HG03575 (cell line): ENCODE data around the gene SPPL3.

ENCODE experiments used
- ATAC-seq: cut with Tn5 transposase; IDR thresholded peaks from one replicate; pipeline ENCODE4 v1.9.1; 2021; ENCODE audit not compliant: unreplicated experiment, insufficient number of reproducible peaks, low FRiP score; ENCODE audit errors: extremely low read depth

Gene SPPL3

GRCh38 chr12:120831648-120832267 lies 72.4 kb downstream of the SPPL3 start:
- no peak for ATAC-seq

GRCh38 chr12:120830966-120831365 lies 73.2 kb downstream of the SPPL3 start:
- ATAC-seq: no peak

- no peak for ATAC-seq
Observed at GRCh38 chr12:120830052-120830940, 73.9 kb downstream of the SPPL3 start.

DNA sequence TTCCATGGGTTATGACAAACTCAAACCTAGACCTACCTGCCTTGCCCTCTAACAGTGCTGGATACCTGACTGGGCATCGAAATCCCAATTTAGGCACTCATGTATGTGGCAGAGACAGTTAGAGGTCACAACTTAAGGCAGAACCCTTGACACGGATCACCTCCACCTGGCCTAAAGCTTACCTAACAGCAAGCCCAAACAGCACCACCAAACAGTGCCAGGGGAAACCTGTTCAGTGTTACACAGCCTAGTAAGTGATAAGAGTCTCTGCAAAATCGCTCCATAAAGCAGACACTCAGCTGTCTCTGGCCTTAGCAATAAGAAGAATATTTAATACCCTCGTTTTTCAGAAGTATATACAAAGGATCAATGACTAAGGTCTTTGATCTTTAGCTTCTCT lies 77.8 kb downstream of the SPPL3 start:
- ATAC-seq: no peak

DNA sequence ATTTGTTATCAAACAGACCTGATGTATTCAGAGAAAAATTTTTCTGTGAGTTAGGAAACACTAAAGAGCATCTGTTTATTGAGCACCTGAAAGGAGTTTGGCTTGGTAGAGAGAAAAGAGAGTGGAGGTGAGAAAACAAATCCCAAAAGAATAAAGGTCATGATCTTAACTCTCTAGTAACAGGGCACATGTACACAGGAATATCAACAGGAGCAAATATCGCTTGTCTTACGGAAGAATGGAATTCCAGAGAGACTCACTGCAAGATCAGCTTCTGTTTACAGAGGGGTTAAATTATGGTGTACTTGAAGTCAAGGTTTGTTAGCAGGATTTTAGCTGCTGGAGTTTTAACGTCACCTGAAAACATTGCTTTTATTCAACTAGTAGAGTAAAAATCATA lies 78.8 kb downstream of the SPPL3 start:
- ATAC-seq: no peak

DNA sequence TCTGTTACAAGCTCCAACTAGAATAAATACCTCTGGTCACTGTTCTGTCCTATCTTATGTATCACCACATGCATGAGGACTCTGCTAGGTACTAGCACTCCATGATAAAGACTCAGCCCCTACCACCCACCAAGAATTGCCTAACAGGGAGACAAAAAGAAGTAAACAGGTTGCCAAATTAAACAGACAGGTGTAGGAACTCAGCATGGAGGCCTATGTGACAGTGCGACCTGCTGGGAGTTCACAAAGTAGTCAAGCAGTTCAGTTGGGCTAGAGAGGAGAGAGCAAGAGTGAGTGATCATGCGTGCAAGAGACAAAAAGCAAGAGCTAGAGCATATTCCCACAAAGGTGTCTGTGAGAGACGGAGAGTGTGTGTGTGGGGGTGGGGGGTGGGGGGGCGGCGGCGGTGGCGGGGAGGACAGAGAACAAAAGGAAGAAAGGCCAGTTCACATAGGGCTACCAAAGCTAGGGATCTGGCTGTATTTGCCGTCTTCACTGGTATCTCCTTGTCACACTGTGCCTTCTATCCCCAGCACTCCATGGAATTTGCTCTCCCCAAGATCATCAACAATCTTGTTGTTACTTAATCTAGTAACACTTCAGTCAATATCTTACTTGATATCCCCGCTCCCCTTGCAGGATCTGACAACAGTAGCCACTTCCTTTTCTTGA lies 81.2 kb downstream of the SPPL3 start:
- ATAC-seq: no peak

GRCh38 chr12:120821878-120822277 lies 82.3 kb downstream of the SPPL3 start:
- no peak for ATAC-seq

GRCh38 chr12:120820884-120821510 lies 83.2 kb downstream of the SPPL3 start:
- ATAC-seq: no peak

GRCh38 chr12:120818416-120818815 lies 85.7 kb downstream of the SPPL3 start:
- ATAC-seq: no peak

- ATAC-seq: no peak
Observed at GRCh38 chr12:120817559-120818330, 86.4 kb downstream of the SPPL3 start.

- ATAC-seq: no peak
Observed at GRCh38 chr12:120816363-120816762, 87.8 kb downstream of the SPPL3 start.

DNA sequence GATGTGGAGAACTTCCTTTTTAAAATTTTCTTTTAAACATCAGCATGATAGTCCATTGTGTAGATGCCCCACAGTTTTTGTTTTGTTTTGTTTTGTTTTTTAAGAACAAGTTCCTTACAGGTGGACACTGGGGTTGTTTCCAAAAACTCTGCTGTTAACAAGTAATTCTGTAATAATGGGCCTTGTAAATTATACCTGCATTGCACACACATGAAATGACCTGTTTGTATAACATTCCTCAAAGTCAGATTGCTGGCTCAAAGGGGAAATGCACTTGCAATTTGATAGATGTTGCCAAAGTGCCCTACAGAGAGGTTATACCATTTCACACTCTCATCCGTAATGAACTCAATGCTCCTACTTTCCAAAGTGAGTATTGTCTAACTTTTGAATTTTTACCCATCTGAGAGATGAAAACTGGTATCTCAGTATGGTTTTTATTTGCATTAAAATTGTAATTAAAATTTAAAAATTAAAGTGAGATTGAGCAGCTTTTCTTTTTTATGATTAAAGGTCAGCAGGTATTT lies 89.2 kb downstream of the SPPL3 start:
- ATAC-seq: no peak

DNA sequence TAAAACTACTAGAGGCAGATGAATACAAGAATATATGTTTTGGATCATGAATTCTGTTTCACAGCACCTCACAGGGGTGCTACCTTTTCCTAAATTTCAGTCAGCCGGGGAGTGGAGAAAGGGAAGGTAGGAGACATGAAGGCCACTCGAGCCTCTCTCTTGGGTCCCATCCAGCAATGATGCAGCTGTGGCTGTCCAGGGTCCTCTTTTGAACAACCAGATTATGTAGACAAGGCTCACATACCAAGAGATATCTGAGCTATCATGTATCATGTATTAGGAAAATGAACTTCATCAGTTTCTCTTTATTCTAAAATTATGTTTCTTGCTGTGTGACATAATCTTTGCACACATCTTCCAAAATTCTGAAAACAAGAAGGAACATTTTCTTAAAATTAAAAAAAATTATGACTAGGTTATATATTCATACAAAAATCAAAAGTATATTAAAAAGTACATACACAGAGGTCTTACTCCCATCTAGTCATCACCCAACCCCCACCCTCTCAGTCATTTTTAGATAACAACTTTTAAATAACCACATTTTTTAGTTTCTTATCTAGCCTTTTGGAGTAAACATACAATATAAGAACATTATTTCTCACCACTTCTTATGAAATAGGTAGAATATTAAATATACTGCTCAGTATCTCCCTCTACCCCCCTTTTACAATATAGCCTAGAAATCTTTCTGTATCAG lies 89.8 kb downstream of the SPPL3 start:
- no peak for ATAC-seq

DNA sequence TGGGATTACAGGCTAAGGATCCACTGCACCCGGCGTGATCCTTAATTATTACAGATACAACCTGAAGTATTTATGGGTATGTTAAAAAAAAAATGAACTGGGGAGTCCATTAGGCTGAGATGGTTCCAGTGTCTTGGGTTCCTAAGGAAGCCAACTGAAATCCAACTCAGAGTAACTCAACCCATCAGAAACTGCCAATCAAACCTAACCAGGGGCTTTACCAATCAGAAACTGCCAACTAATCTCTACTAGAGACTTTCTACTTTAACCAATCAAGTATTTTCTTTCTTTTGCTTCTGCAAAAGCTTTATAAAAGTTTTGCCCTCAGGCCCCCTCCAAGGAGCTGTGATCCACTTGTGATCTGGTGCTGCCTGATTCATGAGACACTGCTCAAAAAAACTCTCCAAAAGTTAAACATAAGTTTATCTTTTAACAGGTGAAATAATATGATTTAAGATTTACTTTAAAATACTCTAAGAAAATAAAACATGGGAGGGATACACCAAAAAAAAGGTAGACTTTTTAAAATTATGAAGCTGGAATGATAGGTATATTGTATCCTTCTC lies 90.5 kb downstream of the SPPL3 start:
- ATAC-seq: no peak

GRCh38 chr12:120810021-120810420 lies 94.1 kb downstream of the SPPL3 start:
- ATAC-seq: no peak

DNA sequence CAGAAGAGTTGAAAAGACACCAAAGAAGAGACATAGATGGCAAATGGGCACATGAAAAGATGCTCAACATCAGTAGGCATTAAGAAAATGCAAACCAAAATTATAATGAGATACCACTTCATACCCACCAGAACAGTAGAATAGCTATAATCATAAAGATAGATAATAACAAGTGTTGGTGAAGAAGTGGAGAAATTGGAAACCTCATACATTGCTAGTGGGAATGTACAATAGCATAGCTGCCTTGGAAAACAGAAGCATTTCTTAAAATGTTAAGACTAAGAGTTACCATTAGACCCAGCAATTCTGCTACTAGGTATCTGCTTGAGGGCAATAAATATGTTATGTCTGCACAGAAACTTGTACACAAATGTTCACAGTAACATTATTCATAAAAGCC lies 99.7 kb downstream of the SPPL3 start:
- no peak for ATAC-seq

GRCh38 chr12:120801146-120801545 lies 103.0 kb downstream of the SPPL3 start:
- no peak for ATAC-seq

- no peak for ATAC-seq
Observed at GRCh38 chr12:120800665-120801064, 103.5 kb downstream of the SPPL3 start.
